ENCODE data around the gene C15orf40. TPM values are rescaled to one million over a fixed set of nuclear protein-coding genes. Genes with fewer than 3 reads are reported as not detected.

C15orf40 gene
- total RNA-seq, 2 experiments from 2014 or later: 20.2 to 23.1 TPM

DNA sequence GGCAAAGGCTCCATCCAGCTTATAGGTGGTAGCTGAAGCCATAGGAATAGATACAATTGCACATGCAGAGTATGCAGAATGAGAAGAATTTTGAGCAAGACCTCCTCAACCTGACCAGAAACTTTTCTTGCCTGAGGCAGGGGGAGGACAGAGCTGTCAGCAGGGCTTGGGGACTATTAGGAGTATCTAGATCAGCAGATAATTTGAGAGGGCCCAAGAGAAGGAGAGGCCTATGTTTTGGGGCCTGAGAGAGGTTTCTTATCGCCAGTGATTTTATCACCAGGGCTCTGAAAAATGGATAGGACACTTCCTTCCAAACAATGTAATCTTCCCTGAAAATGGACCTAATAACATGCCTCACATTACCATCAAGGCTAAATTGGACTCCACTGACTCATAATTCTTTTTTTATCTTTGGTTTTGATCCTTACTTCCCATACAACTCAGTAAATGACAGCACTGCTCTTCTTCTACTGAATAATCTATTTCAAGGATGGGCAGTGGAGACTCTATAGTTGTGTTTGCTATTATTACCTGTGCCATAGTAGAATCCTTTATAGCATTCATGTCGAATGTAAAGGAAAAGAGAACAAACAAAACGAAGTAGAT is 41.3 kb downstream of the C15orf40 start:
- Mint-ChIP-seq H3K9me3 (ENCODE audit: low read depth) (no peaks in the 10 kb centered on the region), H3K27me3 (no peaks in the 10 kb centered on the region), H3K27ac (no peak overlapping the region), H3K4me3 (no peak overlapping the region), H3K36me3 (ENCODE audit: low read depth) (no peaks in the 10 kb centered on the region), H3K4me1 (peaks cover 9% of the 10 kb centered on the region)
- DNase-seq (no peak), ATAC-seq (no peak)
- POLR2A ChIA-PET: no interaction called here
- intact Hi-C loops (cut with DNase I, micrococcal nuclease): no loop called here
- CTCF ChIA-PET: interaction anchor here (1.2 kb wide), 2 partner anchors 12 to 16 kb away, joined by 3 to 4 read pairs; partner anchors contain the start of gene RAMAC

GRCh38 chr15:82969353-82969752 is 42.1 kb downstream of the C15orf40 start:
- CTCF ChIA-PET: interaction anchor here (0.7 to 1.2 kb wide), 3 partner anchors 11 to 41 kb away, joined by 3 to 4 read pairs (median 3); partner anchors contain the start of gene RAMAC
- POLR2A ChIA-PET: no interaction called here
- intact Hi-C loops (cut with DNase I, micrococcal nuclease): no loop called here
- H3K27me3 Mint-ChIP-seq: no peaks in the 10 kb centered on the region
- H3K4me3 Mint-ChIP-seq: no peak overlapping the region
- ATAC-seq: no peak
- no peaks in the 10 kb centered on the region for H3K36me3 Mint-ChIP-seq (ENCODE audit: low read depth)
- no peaks in the 10 kb centered on the region for H3K9me3 Mint-ChIP-seq (ENCODE audit: low read depth)
- no peak overlapping the region for H3K27ac Mint-ChIP-seq
- peaks cover 9% of the 10 kb centered on the region for H3K4me1 Mint-ChIP-seq
- DNase-seq: no peak

DNA sequence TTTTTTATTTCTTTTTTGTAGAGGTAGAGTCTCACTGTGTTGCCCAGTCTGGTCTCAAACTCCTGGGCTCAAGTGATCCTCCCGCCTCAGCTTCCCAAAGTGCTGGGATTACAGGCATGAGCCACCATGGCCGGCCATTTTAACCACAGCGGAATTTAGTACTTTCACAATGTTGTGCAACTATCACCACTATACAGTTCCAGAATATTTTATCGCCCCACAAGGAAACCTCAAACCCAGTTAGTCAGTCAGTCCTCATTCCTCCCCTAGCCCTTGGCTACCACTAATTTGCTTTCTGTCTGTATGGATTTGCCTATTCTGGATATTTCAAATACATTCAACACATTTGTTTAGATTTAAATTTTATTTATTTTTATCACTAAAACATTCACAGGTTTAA is 43.4 kb downstream of the C15orf40 start:
- Mint-ChIP-seq H3K9me3 (ENCODE audit: low read depth) (no peaks in the 10 kb centered on the region), H3K4me1 (peaks cover 9% of the 10 kb centered on the region), H3K27me3 (no peaks in the 10 kb centered on the region), H3K4me3 (no peak overlapping the region), H3K27ac (no peak overlapping the region), H3K36me3 (ENCODE audit: low read depth) (no peaks in the 10 kb centered on the region)
- ChIA-PET POLR2A (no interaction called here), CTCF (no interaction called here)
- intact Hi-C loops (cut with DNase I, micrococcal nuclease): no loop called here
- no peak for DNase-seq
- no peak for ATAC-seq

GRCh38 chr15:82966671-82967071 is 44.8 kb downstream of the C15orf40 start:
- ChIA-PET POLR2A (no interaction called here), CTCF (no interaction called here)
- DNase-seq (peak; percentile 42), ATAC-seq (peak; percentile 80)
- Mint-ChIP-seq H3K9me3 (ENCODE audit: low read depth) (no peaks in the 10 kb centered on the region), H3K27ac (no peak overlapping the region), H3K4me3 (no peak overlapping the region), H3K27me3 (no peaks in the 10 kb centered on the region), H3K4me1 (peaks cover 9% of the 10 kb centered on the region), H3K36me3 (ENCODE audit: low read depth) (no peaks in the 10 kb centered on the region)
- intact Hi-C loops (cut with DNase I, micrococcal nuclease): no loop called here

- ATAC-seq: no peak
- no peak for DNase-seq
- Mint-ChIP-seq H3K27ac (no peak overlapping the region), H3K36me3 (ENCODE audit: low read depth) (no peaks in the 10 kb centered on the region), H3K4me1 (peaks cover 9% of the 10 kb centered on the region), H3K9me3 (ENCODE audit: low read depth) (no peaks in the 10 kb centered on the region), H3K27me3 (no peaks in the 10 kb centered on the region), H3K4me3 (no peak overlapping the region)
- ChIA-PET CTCF (no interaction called here), POLR2A (no interaction called here)
- intact Hi-C loops (cut with DNase I, micrococcal nuclease): no loop called here
These were observed 46.5 kb downstream of the C15orf40 start for GRCh38 chr15:82964890-82965289.

- ATAC-seq: no peak
- CTCF ChIA-PET: interaction anchor here (1.0 kb wide), 1 partner anchor 10 kb away, joined by 3 read pairs; no protein-coding TSS in a partner anchor
- Mint-ChIP-seq H3K4me1 (peaks cover 9% of the 10 kb centered on the region), H3K4me3 (no peak overlapping the region), H3K27ac (no peak overlapping the region), H3K9me3 (ENCODE audit: low read depth) (no peaks in the 10 kb centered on the region), H3K27me3 (no peaks in the 10 kb centered on the region), H3K36me3 (ENCODE audit: low read depth) (no peaks in the 10 kb centered on the region)
- intact Hi-C loops (cut with DNase I, micrococcal nuclease): no loop called here
- POLR2A ChIA-PET: no interaction called here
- DNase-seq: no peak
These were observed 47.7 kb downstream of the C15orf40 start for GRCh38 chr15:82963471-82964341.

DNA sequence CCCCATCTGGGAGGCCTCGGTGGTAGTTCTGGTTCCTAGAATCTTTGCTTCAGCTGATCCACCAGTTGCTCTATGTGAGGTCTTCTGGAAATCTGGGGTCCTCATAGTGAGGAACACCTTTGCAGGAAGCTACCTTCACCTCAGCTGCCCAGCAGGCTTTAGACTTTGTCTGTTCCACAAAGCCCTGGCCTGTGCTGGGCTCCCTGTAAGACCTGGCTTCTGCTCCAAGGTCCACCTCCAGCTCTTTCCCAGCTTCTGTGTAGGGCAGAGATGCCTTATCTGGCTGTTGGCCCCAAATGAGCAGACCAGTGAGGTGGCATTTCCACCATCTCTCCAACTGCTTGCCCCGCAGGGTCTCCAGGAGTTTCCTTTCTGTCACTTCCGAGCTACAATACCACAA is 50.7 kb downstream of the C15orf40 start:
- H3K4me1 Mint-ChIP-seq: no peaks in the 10 kb centered on the region
- H3K27me3 Mint-ChIP-seq: no peaks in the 10 kb centered on the region
- H3K4me3 Mint-ChIP-seq: no peak overlapping the region
- ChIA-PET POLR2A (no interaction called here), CTCF (interaction anchor here (0.8 kb wide), 1 partner anchor 108 kb away, joined by 3 read pairs; no protein-coding TSS in a partner anchor)
- no peaks in the 10 kb centered on the region for H3K36me3 Mint-ChIP-seq (ENCODE audit: low read depth)
- no peak overlapping the region for H3K27ac Mint-ChIP-seq
- intact Hi-C loops (cut with DNase I, micrococcal nuclease): no loop called here
- no peak for DNase-seq
- ATAC-seq: no peak
- no peaks in the 10 kb centered on the region for H3K9me3 Mint-ChIP-seq (ENCODE audit: low read depth)

GRCh38 chr15:82959423-82959822 is 52.0 kb downstream of the C15orf40 start:
- no peaks in the 10 kb centered on the region for H3K27me3 Mint-ChIP-seq

DNA sequence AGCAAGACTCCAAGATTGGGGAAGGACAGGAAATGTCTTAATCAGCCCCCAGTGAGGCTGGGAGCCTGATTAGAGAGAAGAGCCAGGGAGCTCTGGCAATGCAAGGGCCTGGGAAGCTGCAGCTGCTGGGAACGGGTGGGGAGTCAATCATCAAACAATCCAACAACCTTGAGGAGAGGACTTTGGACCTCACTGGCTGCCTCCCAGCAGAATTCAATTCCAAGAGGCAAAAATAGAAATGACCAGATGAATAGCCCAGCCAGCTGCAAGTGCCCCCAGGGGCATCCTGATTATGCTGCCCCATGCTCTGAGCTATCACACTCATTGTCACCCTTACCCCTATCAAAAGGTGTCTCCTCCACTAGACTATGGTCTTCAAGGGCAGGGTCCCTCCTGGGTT is 52.8 kb downstream of the C15orf40 start:
- H3K27me3 Mint-ChIP-seq: no peaks in the 10 kb centered on the region
- no peaks in the 10 kb centered on the region for H3K9me3 Mint-ChIP-seq (ENCODE audit: low read depth)
- H3K4me1 Mint-ChIP-seq: no peaks in the 10 kb centered on the region
- CTCF ChIA-PET: interaction anchor here (1.1 kb wide), 1 partner anchor 11 kb away, joined by 3 read pairs; no protein-coding TSS in a partner anchor
- H3K4me3 Mint-ChIP-seq: no peak overlapping the region
- no peak overlapping the region for H3K27ac Mint-ChIP-seq
- ATAC-seq: no peak
- intact Hi-C loops (cut with DNase I, micrococcal nuclease): no loop called here
- POLR2A ChIA-PET: no interaction called here
- no peak for DNase-seq
- H3K36me3 Mint-ChIP-seq (ENCODE audit: low read depth): no peaks in the 10 kb centered on the region

More at GRCh38 chr15:82959423-82959822, 52.0 kb downstream of the C15orf40 start:
- ChIA-PET POLR2A (no interaction called here), CTCF (no interaction called here)
- Mint-ChIP-seq H3K27ac (no peak overlapping the region), H3K4me3 (no peak overlapping the region), H3K4me1 (no peaks in the 10 kb centered on the region), H3K36me3 (ENCODE audit: low read depth) (no peaks in the 10 kb centered on the region), H3K9me3 (ENCODE audit: low read depth) (no peaks in the 10 kb centered on the region)
- intact Hi-C loops (cut with DNase I, micrococcal nuclease): no loop called here
- no peak for DNase-seq
- no peak for ATAC-seq

- CTCF ChIA-PET: no interaction called here
These were observed 59.0 kb downstream of the C15orf40 start, which contains the start of gene HOMER2 for GRCh38 chr15:82952158-82953081. Gene HOMER2, minus strand, starts transcription at chr15:82952720. Its CDS starts 185 bp downstream, at chr15:82952535.

More at GRCh38 chr15:82952158-82953081, 59.0 kb downstream of the C15orf40 start, which contains the start of gene HOMER2:
- DNase-seq: peak; percentile 35
- Mint-ChIP-seq H3K4me1 (peaks cover 2% of the 10 kb centered on the region), H3K27me3 (peaks cover 9% of the 10 kb centered on the region), H3K9me3 (ENCODE audit: low read depth) (no peaks in the 10 kb centered on the region), H3K36me3 (ENCODE audit: low read depth) (no peaks in the 10 kb centered on the region), H3K27ac (peak within 1 kb of the TSS; percentile 65), H3K4me3 (peak within 1 kb of the TSS; percentile 67)
- intact Hi-C loops (cut with DNase I, micrococcal nuclease): loop anchor here in 1 of 2 experiments (1.0 to 5.0 kb wide), 3 partner anchors 34 to 105 kb away; partner anchors contain the start of gene RAMAC
- peak; percentile 57 for ATAC-seq
- POLR2A ChIA-PET: no interaction called here
